SU-DHL-6 (cell line): ENCODE data around the gene STAC.

Source experiments
- H2AFZ ChIP-seq: fragments of 200-600 bp; sonication (generic); 2 replicates; pipeline ENCODE4 v1.6.1; 2014; ENCODE audit warnings: low read depth, mild to moderate bottlenecking, moderate library complexity, mixed read lengths, antibody characterized with exemption, low read length; ENCODE audit not compliant: severe bottlenecking
- H3F3A ChIP-seq: fragments of 200-600 bp; shearing (Covaris generic); 2 replicates; pipeline ENCODE4 v1.6.0; 2016; ENCODE audit warnings: antibody characterized with exemption, mild to moderate bottlenecking; ENCODE audit not compliant: insufficient read depth
- H3K27ac ChIP-seq: fragments of 200-600 bp; sonication (generic); 2 replicates; pipeline ENCODE4 v1.5.1; 2016; ENCODE audit warnings: low read depth, mild to moderate bottlenecking, low read length, moderate library complexity, mixed read lengths
- H3K27me3 ChIP-seq: fragments of 200-600 bp; sonication (generic), shearing (Covaris generic); 2 replicates; pipeline ENCODE4 v1.6.0; 2014; ENCODE audit warnings: mild to moderate bottlenecking, low read length
- H3K36me3 ChIP-seq: fragments of 200-600 bp; sonication (generic); 2 replicates; pipeline ENCODE4 v1.6.1; 2014; ENCODE audit warnings: mild to moderate bottlenecking, low read length, mixed read lengths
- H3K4me2 ChIP-seq: fragments of 300-600, 200-600 bp; shearing (Covaris generic), sonication (generic); 2 replicates; pipeline ENCODE4 v1.6.0; 2014; ENCODE audit warnings: low read length, low read depth, mild to moderate bottlenecking; ENCODE audit not compliant: poor library complexity, severe bottlenecking
- H3K4me3 ChIP-seq: fragments of 200-600 bp; sonication (generic); 2 replicates; pipeline ENCODE4 v1.5.1; 2014; ENCODE audit warnings: antibody characterized with exemption, low read length, mild to moderate bottlenecking, mixed read lengths; ENCODE audit not compliant: insufficient read depth, poor library complexity, severe bottlenecking
- H3K79me2 ChIP-seq: fragments of 200-600 bp; sonication (generic); 2 replicates; pipeline ENCODE4 v1.6.1; 2014; ENCODE audit warnings: mild to moderate bottlenecking, low read length, moderate library complexity; ENCODE audit not compliant: insufficient read depth
- H3K9ac ChIP-seq: fragments of 200-600 bp; sonication (generic); 2 replicates; pipeline ENCODE4 v1.7.0; 2014; ENCODE audit warnings: mild to moderate bottlenecking, low read length
- H3K9me2 ChIP-seq: fragments of 200-600 bp; sonication (generic); replicated peaks from 2 replicates; pipeline ENCODE4 v1.6.1; 2014; ENCODE audit warnings: low read length; ENCODE audit not compliant: insufficient read depth
- H3K9me3 ChIP-seq: fragments of 200-600 bp; sonication (generic); 2 replicates; pipeline ENCODE4 v1.6.1; 2014; ENCODE audit warnings: low read length, mixed read lengths; ENCODE audit not compliant: insufficient read depth
- H4K20me1 ChIP-seq: fragments of 200-600 bp; sonication (generic); 2 replicates; pipeline ENCODE4 v1.6.1; 2014; ENCODE audit warnings: low read depth, mild to moderate bottlenecking, antibody characterized with exemption, low read length, moderate library complexity, mixed read lengths
- CTCF ChIP-seq: fragments of 200-600 bp; sonication (generic); IDR thresholded peaks from one replicate; pipeline ENCODE4 v1.5.1; 2017; ENCODE audit warnings: antibody characterized with exemption, mild to moderate bottlenecking, low read length, moderate library complexity; ENCODE audit not compliant: insufficient read depth, poor library complexity, severe bottlenecking
- EZH2phosphoT487 ChIP-seq: fragments of 200-600 bp; sonication (generic), shearing (Covaris generic); conservative IDR thresholded peaks from 2 replicates; pipeline ENCODE4 v1.6.1; 2018; ENCODE audit warnings: mild to moderate bottlenecking, antibody characterized with exemption, low read length, moderate library complexity, mixed read lengths

The STAC gene

GRCh38 chr3:36455406-36455805 is 75.1 kb downstream of the STAC start:
- Histone ChIP-seq H3K79me2 (no peaks in the 10 kb centered on the region), H3K36me3 (no peaks in the 10 kb centered on the region), H3K9me3 (no peaks in the 10 kb centered on the region), H3K27me3 (no peaks in the 10 kb centered on the region), H3K9me2 (no peaks in the 10 kb centered on the region), H3F3A (no peaks in the 10 kb centered on the region), H2AFZ (no peak overlapping the region), H3K4me3 (no peak overlapping the region), H3K4me2 (no peak overlapping the region), H3K27ac (no peak overlapping the region), H4K20me1 (no peaks in the 10 kb centered on the region), H3K9ac (no peak overlapping the region)
- TF ChIP-seq CTCF: no peak
- TF ChIP-seq EZH2phosphoT487: no peak

- H4K20me1 ChIP-seq: no peaks in the 10 kb centered on the region
- no peak overlapping the region for H3K27ac ChIP-seq
- no peak overlapping the region for H2AFZ ChIP-seq
- H3F3A ChIP-seq: no peaks in the 10 kb centered on the region
- H3K4me2 ChIP-seq: no peak overlapping the region
- no peak overlapping the region for H3K9ac ChIP-seq
- no peaks in the 10 kb centered on the region for H3K9me2 ChIP-seq
- H3K9me3 ChIP-seq: no peaks in the 10 kb centered on the region
- H3K27me3 ChIP-seq: no peaks in the 10 kb centered on the region
- TF ChIP-seq CTCF: no peak
- no peak for TF ChIP-seq EZH2phosphoT487
- H3K4me3 ChIP-seq: no peak overlapping the region
- H3K79me2 ChIP-seq: no peaks in the 10 kb centered on the region
- H3K36me3 ChIP-seq: no peaks in the 10 kb centered on the region
Measured at GRCh38 chr3:36456784-36457183, 76.5 kb downstream of the STAC start.

- Histone ChIP-seq H3K9me3 (no peaks in the 10 kb centered on the region), H3K27ac (no peak overlapping the region), H4K20me1 (no peaks in the 10 kb centered on the region), H3K9ac (no peak overlapping the region), H3K27me3 (no peaks in the 10 kb centered on the region), H2AFZ (no peak overlapping the region), H3K4me3 (no peak overlapping the region), H3K4me2 (no peak overlapping the region), H3K36me3 (no peaks in the 10 kb centered on the region), H3K9me2 (no peaks in the 10 kb centered on the region), H3F3A (no peaks in the 10 kb centered on the region), H3K79me2 (no peaks in the 10 kb centered on the region)
- no peak for TF ChIP-seq EZH2phosphoT487
- no peak for TF ChIP-seq CTCF
Measured at GRCh38 chr3:36457667-36458066, 77.4 kb downstream of the STAC start.

GRCh38 chr3:36459177-36459576 is 78.9 kb downstream of the STAC start:
- H3F3A ChIP-seq: no peaks in the 10 kb centered on the region
- H3K27me3 ChIP-seq: no peaks in the 10 kb centered on the region
- no peak for TF ChIP-seq CTCF
- TF ChIP-seq EZH2phosphoT487: no peak
- H3K9me2 ChIP-seq: no peaks in the 10 kb centered on the region
- H3K9me3 ChIP-seq: no peaks in the 10 kb centered on the region
- no peak overlapping the region for H2AFZ ChIP-seq
- no peak overlapping the region for H3K9ac ChIP-seq
- no peaks in the 10 kb centered on the region for H4K20me1 ChIP-seq
- H3K4me2 ChIP-seq: no peak overlapping the region
- H3K27ac ChIP-seq: no peak overlapping the region
- no peaks in the 10 kb centered on the region for H3K36me3 ChIP-seq
- H3K4me3 ChIP-seq: no peak overlapping the region
- H3K79me2 ChIP-seq: no peaks in the 10 kb centered on the region
